ENCODE measurements around the gene RIMS1.

The RIMS1 gene

GRCh38 chr6:72365773-72366172, 479.4 kb downstream of the RIMS1 start:
- no peak for DNase-seq

GRCh38 chr6:72367439-72367838, 481.1 kb downstream of the RIMS1 start:
- DNase-seq: no peak

- no peak for DNase-seq
Observed at GRCh38 chr6:72371473-72371872, 485.1 kb downstream of the RIMS1 start.

GRCh38 chr6:72374172-72374571, 487.8 kb downstream of the RIMS1 start:
- no peak for DNase-seq

GRCh38 chr6:72374857-72375256, 488.5 kb downstream of the RIMS1 start:
- no peak for DNase-seq

GRCh38 chr6:72376736-72377135, 490.4 kb downstream of the RIMS1 start:
- no peak for DNase-seq

GRCh38 chr6:72381076-72381475, 494.7 kb downstream of the RIMS1 start:
- DNase-seq: no peak

- no peak for DNase-seq
Observed at GRCh38 chr6:72382602-72383529, 496.5 kb downstream of the RIMS1 start.

GRCh38 chr6:72386324-72386723, 500.0 kb downstream of the RIMS1 start:
- peak in 1 of 2 donors; percentile 0 for DNase-seq

- no peak for DNase-seq
Observed at GRCh38 chr6:72389698-72390097, 503.3 kb downstream of the RIMS1 start.

GRCh38 chr6:72390548-72390947, 504.2 kb downstream of the RIMS1 start:
- DNase-seq: no peak

GRCh38 chr6:72401865-72402264, 515.5 kb downstream of the RIMS1 start:
- DNase-seq: no peak

GRCh38 chr6:72403413-72403812, 517.1 kb downstream of the RIMS1 start:
- no peak for DNase-seq

GRCh38 chr6:72406517-72406916, 520.2 kb downstream of the RIMS1 start:
- no peak for DNase-seq

- no peak for DNase-seq
Observed at GRCh38 chr6:72410769-72411168, 524.4 kb downstream of the RIMS1 start.

GRCh38 chr6:72411872-72412708, 525.7 kb downstream of the RIMS1 start:
- peak; percentile 78 to 82 for DNase-seq

- no peak for DNase-seq
Observed at GRCh38 chr6:72412709-72413044, 526.3 kb downstream of the RIMS1 start.

- no peak for DNase-seq
Observed at GRCh38 chr6:72413884-72414283, 527.5 kb downstream of the RIMS1 start.

GRCh38 chr6:72414657-72415056, 528.3 kb downstream of the RIMS1 start:
- DNase-seq: no peak

GRCh38 chr6:72416744-72417465, 530.6 kb downstream of the RIMS1 start:
- no peak for DNase-seq

GRCh38 chr6:72417759-72418158, 531.4 kb downstream of the RIMS1 start:
- no peak for DNase-seq

- DNase-seq: no peak
Observed at GRCh38 chr6:72418495-72418894, 532.1 kb downstream of the RIMS1 start.

- DNase-seq: no peak
Observed at GRCh38 chr6:72419966-72420365, 533.6 kb downstream of the RIMS1 start.
